Colonic mucosa (tissue), 4 donors: ENCODE measurements around the gene ITGAD. TPM values are rescaled to one million over a fixed set of nuclear protein-coding genes. Genes with fewer than 3 reads are reported as not detected.
A peak's percentile ranks its signal among the peaks of the same experiment; 100 is the strongest.

Source experiments
- DNase-seq: peaks from one replicate; pipeline ENCODE4 v3.0.0-alpha.2; 2020
- H3K27ac ChIP-seq: fragments of 200-600 bp; one replicate; pipeline ENCODE4 v1.8.0; 2021
- H3K27me3 ChIP-seq: fragments of 200-600 bp; one replicate; pipeline ENCODE4 v1.8.0; 2021
- H3K36me3 ChIP-seq: fragments of 200-600 bp; one replicate; pipeline ENCODE4 v1.8.0; 2021
- H3K4me1 ChIP-seq: fragments of 200-600 bp; one replicate; pipeline ENCODE4 v1.8.0; 2021; ENCODE audit warnings: mild to moderate bottlenecking
- H3K4me3 ChIP-seq: fragments of 200-600 bp; one replicate; pipeline ENCODE4 v1.8.0; 2021
- H3K9ac ChIP-seq, 2 donors: one replicate each; pipeline ENCODE4 v1.7.0; 2013; ENCODE audit warnings: control low read depth in 2 of 2, low read depth in 2 of 2, low read length in 2 of 2
- H3K9me3 ChIP-seq: fragments of 200-600 bp; one replicate; pipeline ENCODE4 v1.8.0; 2021
- CTCF ChIP-seq: fragments of 200-600 bp; IDR thresholded peaks from one replicate; pipeline ENCODE4 v1.8.0; 2022; ENCODE audit warnings: antibody characterized with exemption, mild to moderate bottlenecking
- intact Hi-C: fragments of 100-400 bp; cut with DNase I; formaldehyde crosslinking; loops from one replicate; pipeline ENCODE4 v1.14.1; 2022
- total RNA-seq, 2 donors: library from RNA; stranded (reverse); fragmentation: NEBNext Ultra II Directional in 1 of 2; extraction: Animal tissue kit (Norgen Biotek cat#: 25700) in 1 of 2; gene quantifications; one replicate each; pipeline ENCODE4 v1.2.1, GENCODE V29; 2021
- donor health status: healthy.
- donor health status: DM: no; HTN: no; CAD: no.
- donor health status: DM: no; HTN: no; CAD: no.

Gene ITGAD
- total RNA-seq, 2 donors from 2014 or later, result 0.05 TPM; not detected in 1

- Histone ChIP-seq H3K27me3 (no peaks in the 10 kb centered on the region), H3K4me1 (peaks cover 19% of the 10 kb centered on the region), H3K9ac (no peak overlapping the region)
Measured at GRCh38 chr16:31452631-31453106, 59.5 kb downstream of the ITGAD start.

GRCh38 chr16:31453255-31454204, 60.4 kb downstream of the ITGAD start:
- no peak for TF ChIP-seq CTCF
- Histone ChIP-seq H3K27me3 (no peaks in the 10 kb centered on the region), H3K4me1 (peaks cover 22% of the 10 kb centered on the region), H3K9ac (peak overlapping the region in 1 of 2 donors; percentile 26), H3K27ac (peak overlapping the region; percentile 27), H3K36me3 (no peaks in the 10 kb centered on the region), H3K4me3 (no peak overlapping the region), H3K9me3 (no peaks in the 10 kb centered on the region)
- DNase-seq, result no peak
- intact Hi-C loops, result loop anchor here (10.0 kb wide), 2 partner anchors 269 to 411 kb away; partner anchors contain the start of gene FUS

More at GRCh38 chr16:31452631-31453106, 59.5 kb downstream of the ITGAD start:
- Histone ChIP-seq H3K4me3 (no peak overlapping the region), H3K9me3 (no peaks in the 10 kb centered on the region), H3K36me3 (no peaks in the 10 kb centered on the region), H3K27ac (peak overlapping the region; percentile 8)
- intact Hi-C loops, result loop anchor here (10.0 kb wide), 2 partner anchors 268 to 412 kb away; partner anchors contain the start of gene FUS
- no peak for DNase-seq
- no peak for TF ChIP-seq CTCF

- Histone ChIP-seq H3K36me3 (no peaks in the 10 kb centered on the region), H3K27me3 (no peaks in the 10 kb centered on the region), H3K9ac (peak overlapping the region in 1 of 2 donors; percentile 45), H3K4me3 (no peak overlapping the region), H3K27ac (no peak overlapping the region), H3K9me3 (no peaks in the 10 kb centered on the region), H3K4me1 (peaks cover 27% of the 10 kb centered on the region)
- TF ChIP-seq CTCF, result no peak
- no peak for DNase-seq
- intact Hi-C loops, result loop anchor here (10.0 kb wide), 2 partner anchors 271 to 409 kb away; partner anchors contain the start of gene FUS
Measured at GRCh38 chr16:31455601-31456314, 62.6 kb downstream of the ITGAD start.

- intact Hi-C loops, result loop anchor here (10.0 kb wide), 2 partner anchors 272 to 408 kb away; partner anchors contain the start of gene FUS
- no peak overlapping the region for H3K4me3 ChIP-seq
- no peak for TF ChIP-seq CTCF
- no peak overlapping the region for H3K27ac ChIP-seq
- DNase-seq, result no peak
- no peaks in the 10 kb centered on the region for H3K36me3 ChIP-seq
- peaks cover 27% of the 10 kb centered on the region for H3K4me1 ChIP-seq
- H3K9me3 ChIP-seq, result no peaks in the 10 kb centered on the region
- no peaks in the 10 kb centered on the region for H3K27me3 ChIP-seq
- H3K9ac ChIP-seq, result no peak overlapping the region
Measured at GRCh38 chr16:31456988-31457360, 63.8 kb downstream of the ITGAD start.
